HFFc6 (cell line): ENCODE measurements around the gene RUSC1. TPM values are rescaled to one million over a fixed set of nuclear protein-coding genes. Genes with fewer than 3 reads are reported as not detected.

Source experiments
- DNase-seq: peaks from one replicate; pipeline ENCODE4 v3.0.0-alpha.2; 2018
- H3K27ac Mint-ChIP-seq: 2 replicates; pipeline ENCODE4 v1.8.0; 2020; ENCODE audit warnings: mild to moderate bottlenecking, mixed read lengths
- H3K27me3 Mint-ChIP-seq: 2 replicates; pipeline ENCODE4 v1.8.0; 2021; ENCODE audit warnings: mild to moderate bottlenecking, moderate library complexity, mixed read lengths; ENCODE audit not compliant: insufficient read depth
- H3K36me3 Mint-ChIP-seq: 2 replicates; pipeline ENCODE4 v1.8.0; 2021; ENCODE audit warnings: low read depth, mixed read lengths
- H3K4me1 Mint-ChIP-seq: 2 replicates; pipeline ENCODE4 v1.8.0; 2020; ENCODE audit warnings: low read depth, mixed read lengths
- H3K4me3 Mint-ChIP-seq: 2 replicates; pipeline ENCODE4 v1.8.0; 2020; ENCODE audit warnings: mild to moderate bottlenecking, moderate library complexity, mixed read lengths
- H3K9me3 Mint-ChIP-seq: 2 replicates; pipeline ENCODE4 v1.8.0; 2020; ENCODE audit warnings: mild to moderate bottlenecking, mixed read lengths
- total RNA-seq, 6 experiments: library from RNA; stranded (reverse); fragmentation: NEBNext Ultra II Directional; extraction: Animal tissue kit (Norgen Biotek cat#: 25700); gene quantifications; 2 replicates in 1 of 6; 3 replicates in 5 of 6; pipeline ENCODE4 v1.2.3, GENCODE V29; 2021
- TF ChIP-seq, protein P1 (sequence below): fragments of 200-600 bp; sonication (generic); IDR thresholded peaks from 2 replicates; pipeline ENCODE4 v1.5.0; 2021; ENCODE audit warnings: antibody characterized with exemption, mild to moderate bottlenecking

RUSC1 gene
- total RNA-seq, 6 experiments from 2014 or later: 26.6 to 36.0 (median 32.9) TPM

DNA sequence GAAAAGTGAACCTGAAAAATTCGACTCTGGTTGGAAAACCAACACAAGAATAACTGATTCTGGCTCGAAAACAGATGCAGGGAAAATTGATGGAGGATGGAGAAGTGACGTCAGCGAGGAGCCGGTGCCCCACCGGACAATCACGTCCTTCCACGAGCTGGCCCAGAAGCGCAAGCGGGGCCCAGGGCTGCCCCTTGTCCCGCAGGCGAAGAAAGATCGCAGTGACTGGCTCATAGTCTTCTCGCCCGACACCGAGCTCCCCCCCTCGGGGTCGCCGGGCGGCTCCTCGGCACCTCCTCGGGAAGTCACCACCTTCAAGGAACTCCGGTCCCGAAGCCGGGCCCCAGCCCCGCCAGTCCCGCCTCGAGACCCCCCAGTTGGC lies 1.9 kb downstream of the RUSC1 start:
- no peaks in the 10 kb centered on the region for H3K9me3 Mint-ChIP-seq
- peak; percentile 26 for DNase-seq
- H3K36me3 Mint-ChIP-seq: peaks cover 5% of the 10 kb centered on the region; the same call in 1 of the 2 replicates
- peak overlapping the region; percentile 86 for H3K27ac Mint-ChIP-seq
- peak overlapping the region; percentile 96 for H3K4me3 Mint-ChIP-seq
- peaks cover 40% of the 10 kb centered on the region for H3K4me1 Mint-ChIP-seq
- peaks cover 13% of the 10 kb centered on the region for H3K27me3 Mint-ChIP-seq
- TF ChIP-seq, protein P1, sequence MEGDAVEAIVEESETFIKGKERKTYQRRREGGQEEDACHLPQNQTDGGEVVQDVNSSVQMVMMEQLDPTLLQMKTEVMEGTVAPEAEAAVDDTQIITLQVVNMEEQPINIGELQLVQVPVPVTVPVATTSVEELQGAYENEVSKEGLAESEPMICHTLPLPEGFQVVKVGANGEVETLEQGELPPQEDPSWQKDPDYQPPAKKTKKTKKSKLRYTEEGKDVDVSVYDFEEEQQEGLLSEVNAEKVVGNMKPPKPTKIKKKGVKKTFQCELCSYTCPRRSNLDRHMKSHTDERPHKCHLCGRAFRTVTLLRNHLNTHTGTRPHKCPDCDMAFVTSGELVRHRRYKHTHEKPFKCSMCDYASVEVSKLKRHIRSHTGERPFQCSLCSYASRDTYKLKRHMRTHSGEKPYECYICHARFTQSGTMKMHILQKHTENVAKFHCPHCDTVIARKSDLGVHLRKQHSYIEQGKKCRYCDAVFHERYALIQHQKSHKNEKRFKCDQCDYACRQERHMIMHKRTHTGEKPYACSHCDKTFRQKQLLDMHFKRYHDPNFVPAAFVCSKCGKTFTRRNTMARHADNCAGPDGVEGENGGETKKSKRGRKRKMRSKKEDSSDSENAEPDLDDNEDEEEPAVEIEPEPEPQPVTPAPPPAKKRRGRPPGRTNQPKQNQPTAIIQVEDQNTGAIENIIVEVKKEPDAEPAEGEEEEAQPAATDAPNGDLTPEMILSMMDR: no peak

GRCh38 chr1:155322953-155323728 lies 2.4 kb downstream of the RUSC1 start:
- DNase-seq: peak; percentile 96
- TF ChIP-seq, protein P1: peak; percentile 99
- Mint-ChIP-seq H3K27ac (peak overlapping the region; percentile 86), H3K27me3 (peaks cover 13% of the 10 kb centered on the region), H3K4me1 (peaks cover 40% of the 10 kb centered on the region), H3K9me3 (no peaks in the 10 kb centered on the region), H3K4me3 (peak overlapping the region; percentile 96), H3K36me3 (peaks cover 5% of the 10 kb centered on the region; the same call in 1 of the 2 replicates)

- peaks cover 5% of the 10 kb centered on the region; the same call in 1 of the 2 replicates for H3K36me3 Mint-ChIP-seq
- H3K9me3 Mint-ChIP-seq: no peaks in the 10 kb centered on the region
- peak overlapping the region; percentile 80 for H3K27ac Mint-ChIP-seq
Observed at GRCh38 chr1:155323729-155324036, 3.0 kb downstream of the RUSC1 start.

GRCh38 chr1:155324037-155324716 lies 3.5 kb downstream of the RUSC1 start:
- H3K27me3 Mint-ChIP-seq: peaks cover 16% of the 10 kb centered on the region
- H3K36me3 Mint-ChIP-seq: peaks cover 5% of the 10 kb centered on the region; the same call in 1 of the 2 replicates
- peaks cover 40% of the 10 kb centered on the region for H3K4me1 Mint-ChIP-seq
- peak; percentile 95 for DNase-seq
- no peaks in the 10 kb centered on the region for H3K9me3 Mint-ChIP-seq
- TF ChIP-seq, protein P1: no peak
- H3K4me3 Mint-ChIP-seq: peak overlapping the region; percentile 96
- H3K27ac Mint-ChIP-seq: peak overlapping the region; percentile 80

More at GRCh38 chr1:155323729-155324036, 3.0 kb downstream of the RUSC1 start:
- DNase-seq: peak; percentile 83
- TF ChIP-seq, protein P1: no peak
- peaks cover 14% of the 10 kb centered on the region for H3K27me3 Mint-ChIP-seq
- peak overlapping the region; percentile 96 for H3K4me3 Mint-ChIP-seq
- H3K4me1 Mint-ChIP-seq: peaks cover 40% of the 10 kb centered on the region

DNA sequence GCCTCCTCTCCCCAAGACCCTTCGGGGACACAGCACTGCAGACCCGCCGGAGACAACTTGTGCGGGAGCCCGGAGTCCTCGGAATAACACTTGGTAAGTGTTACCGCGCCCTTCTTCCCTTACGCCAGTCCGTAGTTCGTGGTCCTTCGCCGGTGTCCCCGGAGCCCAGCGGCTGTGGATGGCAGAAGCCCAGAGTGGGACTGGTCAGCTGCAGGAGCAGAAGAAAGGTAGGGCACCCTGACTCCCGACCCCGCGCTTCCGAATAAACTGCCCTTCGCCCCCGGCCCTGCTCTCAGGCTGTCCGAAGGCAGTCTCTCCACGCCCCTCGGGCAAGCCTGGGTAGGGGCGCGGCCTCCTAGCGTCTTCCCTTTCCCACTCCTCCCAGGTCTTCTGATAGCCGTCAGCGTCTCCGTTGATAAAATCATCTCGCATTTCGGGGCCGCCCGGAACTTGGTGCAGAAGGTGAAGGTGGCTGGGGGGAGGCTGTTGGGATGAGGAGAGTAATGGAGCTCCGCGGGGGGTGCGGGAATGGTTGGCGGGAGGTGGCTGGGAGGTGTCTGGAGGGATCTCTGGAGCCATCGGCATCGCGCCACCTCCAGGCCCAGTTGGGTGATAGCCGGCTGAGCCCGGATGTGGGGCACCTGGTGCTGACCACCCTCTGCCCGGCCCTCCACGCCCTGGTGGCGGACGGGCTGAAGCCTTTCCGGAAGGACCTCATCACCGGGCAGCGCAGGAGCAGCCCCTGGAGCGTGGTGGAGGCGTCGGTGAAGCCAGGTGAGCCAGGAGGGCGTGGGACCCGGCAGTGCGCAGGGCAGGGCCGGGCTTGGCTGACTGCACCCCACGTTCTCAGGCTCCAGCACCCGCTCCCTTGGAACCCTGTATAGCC lies 4.3 kb downstream of the RUSC1 start:
- TF ChIP-seq, protein P1: peak; percentile 78
- peaks cover 5% of the 10 kb centered on the region; the same call in 1 of the 2 replicates for H3K36me3 Mint-ChIP-seq
- H3K4me1 Mint-ChIP-seq: peaks cover 38% of the 10 kb centered on the region
- H3K4me3 Mint-ChIP-seq: peak overlapping the region; percentile 96
- H3K27ac Mint-ChIP-seq: peak overlapping the region; percentile 74
- peak; percentile 40 for DNase-seq
- H3K9me3 Mint-ChIP-seq: no peaks in the 10 kb centered on the region
- peaks cover 17% of the 10 kb centered on the region for H3K27me3 Mint-ChIP-seq
